Testis (tissue), 2 donors: ENCODE results near the gene CDCA5.

ENCODE experiments used
- CTCF ChIP-seq, 3 experiments: fragments of 450-650 bp in 2 of 3; fragments of 200-600 bp in 1 of 3; sonication (generic) in 1 of 3; IDR thresholded peaks; one replicate each; pipeline ENCODE4 v1.5.1; 2016 to 2019; ENCODE audit warnings: antibody characterized with exemption in 3 of 3, mild to moderate bottlenecking in 2 of 3, moderate library complexity in 1 of 3
- POLR2A ChIP-seq: fragments of 450-650 bp; IDR thresholded peaks from one replicate; pipeline ENCODE4 v1.6.1; 2017; ENCODE audit warnings: antibody characterized with exemption, mild to moderate bottlenecking, moderate library complexity

GRCh38 chr11:65087827-65088226 lies 4.0 kb upstream of the CDCA5 start:
- TF ChIP-seq CTCF (IDR thresholded peaks at IDR 0.05) (no peak), POLR2A (no peak)
